Neural progenitor cell (in vitro differentiated cells): ENCODE results near the gene NUDT8. TPM values are rescaled to one million over a fixed set of nuclear protein-coding genes. Genes with fewer than 3 reads are reported as not detected.
A peak's percentile ranks its signal among the peaks of the same experiment; 100 is the strongest.

Experiments
- DNase-seq: peaks from one replicate; pipeline ENCODE4 v3.0.0-alpha.2; 2016; ENCODE audit warnings: low spot score
- H2AFZ ChIP-seq: fragments of 200-600 bp; sonication (generic); replicated peaks from 2 replicates; pipeline ENCODE4 v1.6.1; 2016; ENCODE audit warnings: antibody characterized with exemption
- H3F3A ChIP-seq: fragments of 200-600 bp; sonication (generic); 2 replicates; pipeline ENCODE4 v1.6.1; 2016; ENCODE audit warnings: antibody characterized with exemption, low read depth
- H3K27ac ChIP-seq: fragments of 200-600 bp; sonication (generic); 2 replicates; pipeline ENCODE4 v1.5.1; 2016; ENCODE audit warnings: mild to moderate bottlenecking
- H3K27me3 ChIP-seq: fragments of 200-600 bp; sonication (generic); 2 replicates; pipeline ENCODE4 v1.6.1; 2016; ENCODE audit warnings: mild to moderate bottlenecking, moderate library complexity
- H3K36me3 ChIP-seq: fragments of 200-600 bp; sonication (generic); 2 replicates; pipeline ENCODE4 v1.5.1; 2016
- H3K4me1 ChIP-seq: fragments of 200-600 bp; sonication (generic); 2 replicates; pipeline ENCODE4 v1.6.1; 2016; ENCODE audit warnings: mixed run types
- H3K4me2 ChIP-seq: fragments of 200-600 bp; sonication (generic); 2 replicates; pipeline ENCODE4 v1.6.1; 2016
- H3K4me3 ChIP-seq: fragments of 200-600 bp; sonication (generic); 2 replicates; pipeline ENCODE4 v1.5.1; 2016
- H3K79me2 ChIP-seq: fragments of 200-600 bp; sonication (generic); 2 replicates; pipeline ENCODE4 v1.6.1; 2016; ENCODE audit warnings: low read depth
- H3K9ac ChIP-seq: fragments of 200-600 bp; sonication (generic); 2 replicates; pipeline ENCODE4 v1.6.1; 2016
- H3K9me3 ChIP-seq: fragments of 200-600 bp; sonication (generic); 2 replicates; pipeline ENCODE4 v1.5.1; 2016; ENCODE audit warnings: low read depth
- H4K20me1 ChIP-seq: fragments of 200-600 bp; sonication (generic); 2 replicates; pipeline ENCODE4 v1.6.1; 2016; ENCODE audit warnings: low read depth
- H3K27ac Mint-ChIP-seq: 3 replicates; pipeline ENCODE4 v1.8.0; 2021; ENCODE audit warnings: mixed read lengths
- H3K27me3 Mint-ChIP-seq: 2 replicates; pipeline ENCODE4 v1.8.0; 2022; ENCODE audit warnings: low read depth, mild to moderate bottlenecking, inconsistent platforms, moderate library complexity, mixed read lengths; ENCODE audit not compliant: insufficient read depth
- H3K36me3 Mint-ChIP-seq: 3 replicates; pipeline ENCODE4 v1.8.0; 2021; ENCODE audit warnings: mixed read lengths
- H3K4me1 Mint-ChIP-seq: 3 replicates; pipeline ENCODE4 v1.8.0; 2021; ENCODE audit warnings: mixed read lengths
- H3K4me3 Mint-ChIP-seq: 3 replicates; pipeline ENCODE4 v1.8.0; 2021; ENCODE audit warnings: mild to moderate bottlenecking, moderate library complexity, mixed read lengths
- H3K9me3 Mint-ChIP-seq: 3 replicates; pipeline ENCODE4 v1.8.0; 2020; ENCODE audit warnings: mixed read lengths
- CTCF ChIP-seq: fragments of 200-600 bp; sonication (generic); IDR thresholded peaks from 2 replicates; pipeline ENCODE4 v1.5.1; 2017; ENCODE audit warnings: antibody characterized with exemption, mild to moderate bottlenecking
- EZH2 ChIP-seq: fragments of 200-600 bp; sonication (generic); IDR thresholded peaks from 2 replicates; pipeline ENCODE4 v1.6.1; 2017; ENCODE audit warnings: antibody characterized with exemption, mild to moderate bottlenecking, moderate library complexity
- EZH2phosphoT487 ChIP-seq: fragments of 200-600 bp; sonication (generic); IDR thresholded peaks from 2 replicates; pipeline ENCODE4 v1.6.1; 2017; ENCODE audit warnings: antibody characterized with exemption
- total RNA-seq: library from RNA; depleted of rRNA; stranded (reverse); fragments of >200 nt; gene quantifications from 2 replicates; pipeline ENCODE4 v1.2.3, GENCODE V29; 2015; ENCODE audit warnings: low replicate concordance

NUDT8 gene
- total RNA-seq, 1 donor from 2014 or later: 1.6 TPM

GRCh38 chr11:67647471-67647870 is 17.7 kb upstream of the NUDT8 start:
- peaks cover 14% of the 10 kb centered on the region for H3K4me1 Mint-ChIP-seq
- H3K4me2 ChIP-seq: no peak overlapping the region
- TF ChIP-seq EZH2 (no peak), CTCF (no peak), EZH2phosphoT487 (no peak)
- H3K4me3 Mint-ChIP-seq: no peak overlapping the region
- no peaks in the 10 kb centered on the region for H3K27me3 ChIP-seq
- H3K27ac ChIP-seq: no peak overlapping the region
- H2AFZ ChIP-seq: no peak overlapping the region
- no peak for DNase-seq
- H3K4me1 ChIP-seq: peaks cover 8% of the 10 kb centered on the region
- H3K27me3 Mint-ChIP-seq: peaks cover 14% of the 10 kb centered on the region
- H3K79me2 ChIP-seq: no peaks in the 10 kb centered on the region
- H3K9me3 ChIP-seq: no peaks in the 10 kb centered on the region
- H3K27ac Mint-ChIP-seq: no peak overlapping the region
- no peaks in the 10 kb centered on the region for H3K36me3 ChIP-seq
- H3F3A ChIP-seq: peaks cover 12% of the 10 kb centered on the region
- no peak overlapping the region for H3K9ac ChIP-seq
- H3K4me3 ChIP-seq: no peak overlapping the region
- H4K20me1 ChIP-seq: no peaks in the 10 kb centered on the region
- no peaks in the 10 kb centered on the region for H3K9me3 Mint-ChIP-seq
- H3K36me3 Mint-ChIP-seq: no peaks in the 10 kb centered on the region

- no peak for DNase-seq
- H2AFZ ChIP-seq: no peak overlapping the region
- peaks cover 12% of the 10 kb centered on the region for H3F3A ChIP-seq
- H4K20me1 ChIP-seq: no peaks in the 10 kb centered on the region
- Mint-ChIP-seq H3K36me3 (no peaks in the 10 kb centered on the region), H3K4me3 (peak overlapping the region; percentile 40), H3K27me3 (peaks cover 17% of the 10 kb centered on the region), H3K9me3 (no peaks in the 10 kb centered on the region), H3K4me1 (peaks cover 14% of the 10 kb centered on the region), H3K27ac (peak overlapping the region; percentile 47)
- TF ChIP-seq EZH2 (no peak), CTCF (no peak), EZH2phosphoT487 (no peak)
- H3K27me3 ChIP-seq: no peaks in the 10 kb centered on the region
- no peaks in the 10 kb centered on the region for H3K36me3 ChIP-seq
- no peak overlapping the region for H3K4me3 ChIP-seq
- H3K4me2 ChIP-seq: no peak overlapping the region
- no peak overlapping the region for H3K9ac ChIP-seq
- H3K79me2 ChIP-seq: no peaks in the 10 kb centered on the region
- no peaks in the 10 kb centered on the region for H3K9me3 ChIP-seq
- H3K4me1 ChIP-seq: peaks cover 8% of the 10 kb centered on the region
- H3K27ac ChIP-seq: no peak overlapping the region
Observed at GRCh38 chr11:67646535-67647336, 17.0 kb upstream of the NUDT8 start.

DNA sequence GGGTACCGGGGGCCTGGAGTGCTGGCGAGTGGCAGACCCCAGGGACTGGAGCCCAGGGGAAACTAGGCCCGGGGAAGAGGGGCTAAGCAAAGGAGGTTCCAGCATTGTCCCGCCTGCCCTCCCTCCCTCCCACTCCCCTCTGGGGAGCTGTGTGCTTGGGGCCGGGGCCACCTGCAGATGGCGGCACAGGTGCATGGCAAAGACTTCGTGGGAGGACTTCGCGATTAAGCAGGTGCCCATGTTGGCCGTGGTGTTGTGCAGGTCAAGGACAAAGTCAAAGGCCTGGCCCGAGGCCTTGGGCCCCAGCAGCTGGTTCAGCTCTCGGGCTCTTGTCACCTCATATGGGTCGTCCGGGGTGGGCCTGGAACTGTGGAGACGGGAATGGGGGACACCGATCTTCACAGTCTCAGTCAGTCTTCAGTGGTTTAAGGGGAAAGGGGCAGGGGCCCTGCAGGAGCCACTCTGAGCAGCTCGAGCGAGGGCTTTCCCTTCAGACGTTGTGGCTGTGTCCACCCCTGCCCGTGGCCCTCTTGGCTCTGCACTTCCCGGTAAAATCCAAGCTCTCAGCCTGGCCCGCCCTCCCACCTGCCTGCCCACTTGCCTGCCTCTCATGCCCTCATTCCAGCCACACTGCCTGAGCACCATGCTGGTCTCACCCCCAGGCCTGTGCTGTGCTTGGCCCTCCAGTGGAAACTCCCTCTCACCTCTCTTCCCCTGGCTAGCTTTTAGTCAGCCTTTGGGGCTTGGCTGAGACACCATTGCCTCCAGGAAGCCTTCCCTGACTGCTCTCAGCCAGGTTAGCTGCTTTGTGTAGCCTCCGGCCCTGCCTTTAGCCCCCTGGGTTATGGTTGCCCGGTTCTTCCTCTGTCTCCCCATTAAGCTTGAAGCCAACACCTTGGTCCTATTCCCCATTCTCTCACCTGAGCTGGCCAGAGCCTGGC is 16.1 kb upstream of the NUDT8 start:
- H2AFZ ChIP-seq: no peak overlapping the region
- no peak overlapping the region for H3K9ac ChIP-seq
- no peaks in the 10 kb centered on the region for H3K9me3 Mint-ChIP-seq
- H3K36me3 Mint-ChIP-seq: no peaks in the 10 kb centered on the region
- no peak overlapping the region for H3K4me2 ChIP-seq
- H3K9me3 ChIP-seq: no peaks in the 10 kb centered on the region
- H3K4me3 ChIP-seq: no peak overlapping the region
- DNase-seq: no peak
- H3K27me3 Mint-ChIP-seq: peaks cover 17% of the 10 kb centered on the region
- H3K4me3 Mint-ChIP-seq: no peak overlapping the region
- peaks cover 12% of the 10 kb centered on the region for H3F3A ChIP-seq
- TF ChIP-seq CTCF (peak; percentile 12), EZH2phosphoT487 (no peak)
- H3K79me2 ChIP-seq: no peaks in the 10 kb centered on the region
- H3K27ac Mint-ChIP-seq: peak overlapping the region; percentile 47
- no peaks in the 10 kb centered on the region for H3K36me3 ChIP-seq
- no peaks in the 10 kb centered on the region for H4K20me1 ChIP-seq
- peaks cover 11% of the 10 kb centered on the region for H3K4me1 Mint-ChIP-seq
- peaks cover 8% of the 10 kb centered on the region for H3K4me1 ChIP-seq
- no peak overlapping the region for H3K27ac ChIP-seq
- H3K27me3 ChIP-seq: peaks cover 4% of the 10 kb centered on the region
